Stimulated activated CD4-positive, alpha-beta T cell treated with anti-CD3 and anti-CD28 coated beads, Interleukin-15, amount 100 ng/mL, for 24 hours (primary cell): ENCODE data around the gene UBQLN4.
A peak's percentile ranks its signal among the peaks of the same experiment; 100 is the strongest.
"Not testable (repeated sequence)": the region's sequence is repeated elsewhere in the genome, so short reads cannot be mapped to it uniquely, and the experiment has no call there.

ENCODE experiments used
- DNase-seq: peaks from one replicate; pipeline ENCODE4 v3.0.0-alpha.2; 2020

Gene UBQLN4

GRCh38 chr1:156056326-156056849, 2.8 kb upstream of the UBQLN4 start:
- DNase-seq, result no peak

DNA sequence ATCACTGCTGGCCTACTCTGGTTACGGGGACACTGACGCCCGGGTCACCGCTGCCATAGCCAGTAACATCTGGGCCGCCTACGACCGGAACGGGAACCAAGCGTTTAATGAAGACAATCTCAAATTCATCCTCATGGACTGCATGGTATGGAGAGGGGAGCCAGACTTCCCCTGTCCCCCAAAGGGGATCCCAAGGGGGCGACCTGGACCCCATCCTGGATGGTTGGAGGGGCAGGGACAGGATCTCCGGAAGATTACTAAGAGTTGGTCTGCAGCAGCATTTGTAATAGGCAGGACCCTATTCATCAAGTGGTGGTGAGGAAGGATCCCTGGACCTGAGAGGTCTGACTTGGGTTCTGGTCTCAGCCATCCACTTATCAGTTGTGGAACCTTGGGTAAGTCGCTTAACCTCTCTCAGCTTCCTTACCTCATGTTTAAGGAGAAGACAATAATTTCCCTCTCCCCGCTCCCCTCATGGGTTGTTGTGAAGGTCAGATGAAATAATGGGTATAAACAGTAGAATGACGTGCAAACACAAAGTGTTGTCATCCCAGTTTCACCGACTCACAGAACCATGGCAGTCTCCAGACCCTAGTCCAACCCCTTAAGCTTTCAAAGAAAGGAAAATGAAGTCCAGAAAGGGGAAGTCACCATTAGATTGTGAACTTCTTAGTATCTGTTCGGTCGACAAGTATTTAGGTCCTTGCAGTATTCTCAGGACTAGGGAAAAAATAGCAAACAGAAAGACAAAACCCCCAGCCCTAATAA, 1.9 kb upstream of the UBQLN4 start:
- DNase-seq, result no peak

DNA sequence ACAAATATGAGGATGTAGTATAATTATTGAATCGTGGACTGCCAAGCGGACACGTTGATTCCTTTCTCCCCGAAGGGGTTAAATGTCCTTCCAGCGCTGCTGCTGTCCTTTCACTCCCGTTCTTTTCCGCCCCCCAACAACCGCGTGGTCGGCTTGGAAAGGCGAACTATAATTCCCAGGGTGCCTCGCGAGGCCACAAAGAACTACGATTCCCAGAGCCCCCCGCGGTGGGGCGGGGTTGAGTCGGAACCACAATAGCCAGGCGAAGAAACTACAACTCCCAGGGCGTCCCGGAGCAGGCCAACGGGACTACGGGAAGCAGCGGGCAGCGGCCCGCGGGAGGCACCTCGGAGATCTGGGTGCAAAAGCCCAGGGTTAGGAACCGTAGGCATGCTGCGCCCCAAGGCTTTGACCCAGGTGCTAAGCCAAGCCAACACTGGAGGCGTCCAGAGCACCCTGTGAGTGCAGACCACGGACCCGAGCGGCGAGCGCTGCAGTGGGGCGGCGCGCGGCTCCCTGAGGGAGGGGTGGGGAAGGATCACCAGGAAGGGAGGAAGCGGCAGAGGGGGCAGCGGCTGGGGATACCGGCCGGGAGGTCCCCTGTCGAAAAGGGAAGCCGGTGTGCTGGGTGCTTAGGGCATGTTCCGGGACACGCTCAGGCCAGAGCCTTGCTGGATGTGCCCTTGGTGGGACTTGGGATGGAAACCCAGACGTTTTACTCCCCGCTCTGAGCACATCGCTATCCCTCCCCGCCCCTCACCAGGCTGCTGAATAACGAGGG, 1.1 kb upstream of the UBQLN4 start, which contains the start of gene LAMTOR2:
TSS of gene LAMTOR2 (plus strand) at position 283 of the 781 bp plus-strand sequence. CDS start at position 391, 108 bp downstream.
- DNase-seq, result peak; percentile 99

GRCh38 chr1:156052862-156053767, 483 bp downstream of the UBQLN4 start:
- DNase-seq, result peak; percentile 83

GRCh38 chr1:156051011-156051725, 2.4 kb downstream of the UBQLN4 start:
- DNase-seq, result no peak

DNA sequence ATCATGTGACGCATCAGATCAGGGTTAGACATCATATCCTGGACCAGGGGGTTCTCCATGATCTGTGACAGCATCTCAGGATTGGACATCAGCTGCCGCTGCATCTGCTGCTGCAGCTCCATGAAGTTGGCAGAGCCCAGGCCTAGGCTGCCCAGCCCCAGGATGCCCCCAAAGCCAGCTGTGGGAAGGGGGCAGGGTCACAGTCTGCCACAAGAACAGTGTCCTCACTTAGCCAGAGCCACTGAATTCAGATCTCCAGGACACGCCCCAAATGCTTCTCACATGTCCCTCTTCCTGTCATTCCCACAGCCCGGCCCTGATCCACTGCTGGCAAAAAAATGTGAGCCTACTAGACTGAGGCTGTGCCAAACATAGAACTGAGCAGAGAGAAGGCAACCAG, 3.2 kb downstream of the UBQLN4 start:
- no peak for DNase-seq

DNA sequence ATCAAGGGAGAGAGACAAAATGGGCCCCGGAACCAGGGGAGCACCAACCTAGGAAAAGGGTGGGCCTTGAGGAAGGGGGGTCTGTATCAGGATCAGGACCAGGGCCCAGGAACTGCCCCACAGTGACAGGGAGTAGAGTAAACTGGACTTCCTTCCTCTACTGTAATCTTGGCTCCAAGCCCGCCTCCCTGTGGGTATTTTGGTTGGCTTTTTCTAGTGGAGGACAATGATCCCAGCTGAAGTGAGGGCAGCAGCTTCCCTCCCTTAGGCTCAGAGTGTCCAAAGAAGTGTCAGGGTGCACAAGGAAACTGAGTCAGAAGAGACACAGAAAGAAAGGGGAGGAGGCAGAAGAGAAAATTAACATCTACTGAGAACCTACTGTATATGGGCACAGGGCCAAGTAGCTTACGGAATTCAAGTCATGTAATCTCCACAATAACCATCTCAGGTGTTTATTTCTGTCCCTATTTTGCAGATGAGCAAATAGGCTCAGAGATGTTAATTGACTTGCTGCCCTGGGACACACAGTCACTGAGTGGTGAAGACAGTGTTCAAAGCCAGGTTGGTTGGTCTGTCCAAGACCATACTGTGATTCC, 4.8 kb downstream of the UBQLN4 start:
- DNase-seq, result no peak

DNA sequence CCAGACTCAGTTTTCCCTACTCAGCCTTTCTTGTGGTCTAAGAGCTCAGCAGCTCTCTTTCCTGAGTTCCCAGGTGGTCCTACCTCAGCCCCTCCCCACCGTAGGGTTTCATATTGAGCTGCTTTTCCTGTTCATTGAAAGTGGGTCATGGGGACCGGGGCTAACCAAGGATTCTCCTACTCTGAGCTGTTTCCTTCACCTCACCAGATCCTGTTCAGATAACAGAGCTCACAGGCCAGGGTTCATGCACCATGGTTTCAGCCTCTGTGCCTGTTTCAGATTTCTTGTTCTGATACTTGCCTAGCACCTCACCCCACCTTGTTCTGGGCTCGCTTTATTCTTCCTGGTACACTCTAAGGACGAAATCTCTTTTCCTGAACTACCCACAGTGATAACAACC, 8.5 kb downstream of the UBQLN4 start:
- DNase-seq, result no peak

DNA sequence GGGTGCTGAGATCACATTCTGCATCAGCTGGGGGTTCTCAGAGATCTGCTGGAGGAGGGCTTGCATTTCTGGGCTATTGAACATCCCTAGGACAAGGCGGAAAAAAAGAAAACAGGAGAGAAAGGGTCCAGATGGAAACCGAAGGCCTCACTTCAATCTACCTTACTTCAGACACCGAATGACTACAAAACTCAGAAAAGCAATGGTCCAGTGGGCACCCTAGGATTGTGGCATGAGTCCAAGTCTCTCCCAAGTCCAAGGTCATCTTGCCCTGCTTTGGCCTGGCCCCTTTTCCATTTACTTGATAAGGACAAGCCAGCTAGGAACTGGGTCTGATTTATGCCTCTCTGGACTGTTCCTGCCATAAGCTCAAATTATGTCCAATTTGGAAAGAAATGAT, 10.8 kb downstream of the UBQLN4 start:
- no peak for DNase-seq

DNA sequence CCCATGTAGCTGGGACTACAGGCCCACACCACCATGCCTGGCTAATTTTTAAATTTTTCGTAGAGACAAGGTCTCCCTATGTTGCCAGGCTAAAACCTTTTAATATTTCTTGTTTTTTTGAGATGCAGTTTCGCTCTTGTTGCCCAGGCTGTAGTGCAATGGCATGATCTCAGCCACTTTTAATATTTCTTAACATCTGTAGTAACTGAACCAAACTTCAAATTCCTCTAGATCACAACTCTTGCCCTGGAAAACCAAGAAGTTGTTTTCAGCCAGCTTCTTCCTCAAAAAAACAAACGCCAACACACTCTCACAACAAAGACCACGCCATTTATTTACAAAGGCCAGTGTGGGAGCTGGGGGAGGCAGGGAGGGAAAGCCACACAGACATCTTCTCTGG, 18.6 kb downstream of the UBQLN4 start:
- DNase-seq, result not testable (repeated sequence)

GRCh38 chr1:156033011-156033410, 20.6 kb downstream of the UBQLN4 start:
- DNase-seq, result no peak

DNA sequence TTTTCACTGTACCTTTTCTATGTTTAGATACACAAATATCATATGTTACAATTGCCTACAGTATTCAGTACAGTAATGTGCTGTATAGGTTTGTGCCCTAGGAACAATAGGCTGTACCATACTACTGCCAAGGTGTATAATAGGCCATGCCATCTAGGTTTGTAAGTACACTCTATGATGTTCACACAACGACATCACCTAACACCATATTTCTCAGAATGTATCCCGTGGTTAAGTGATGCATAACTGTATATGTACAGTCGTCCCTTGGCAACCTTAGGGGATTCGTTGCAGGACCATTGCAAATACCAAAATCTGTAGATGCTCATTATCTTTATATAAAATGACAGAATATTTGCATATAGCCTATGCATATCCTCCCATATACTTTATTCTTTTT, 27.0 kb downstream of the UBQLN4 start:
- DNase-seq, result no peak

DNA sequence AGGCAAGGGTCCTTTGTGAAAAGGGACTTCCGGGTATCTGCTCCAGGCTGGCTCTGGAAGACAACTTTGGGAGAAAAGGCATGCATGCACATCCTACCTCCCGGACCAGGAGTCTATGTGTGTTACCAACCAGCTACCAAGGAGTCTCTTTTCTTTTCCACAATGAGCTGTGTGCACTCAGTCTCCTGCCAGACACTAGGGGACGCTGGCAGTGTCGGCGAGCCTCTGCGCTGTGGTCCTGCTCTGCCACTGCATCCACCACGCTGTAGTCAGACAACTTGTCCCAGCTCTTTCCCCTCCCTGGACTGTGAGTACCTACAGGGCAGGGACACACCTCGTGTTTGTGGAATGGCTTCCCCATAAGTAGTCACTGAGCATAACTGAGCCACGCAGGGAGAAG, 27.7 kb downstream of the UBQLN4 start:
- DNase-seq, result peak; percentile 44

GRCh38 chr1:156024801-156025200, 28.8 kb downstream of the UBQLN4 start:
- no peak for DNase-seq

DNA sequence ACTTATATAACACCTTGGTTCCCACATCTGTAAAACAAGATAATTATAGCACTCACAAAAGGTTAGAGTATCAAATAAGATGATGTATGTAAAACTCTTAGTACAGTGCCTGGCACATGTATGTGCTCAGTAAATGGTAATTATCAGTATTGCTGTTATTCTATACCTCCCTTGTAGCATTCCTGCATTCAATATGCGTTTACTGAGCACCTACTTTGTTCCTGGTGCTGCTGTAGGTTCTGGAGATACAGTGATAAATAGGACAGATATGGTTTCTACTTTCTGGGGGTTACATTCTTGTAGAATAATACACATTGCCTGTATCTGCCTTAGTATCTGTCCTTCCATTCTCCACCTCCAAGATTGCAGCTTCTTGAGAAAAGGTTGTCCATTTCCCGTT, 31.6 kb downstream of the UBQLN4 start:
- DNase-seq, result no peak

DNA sequence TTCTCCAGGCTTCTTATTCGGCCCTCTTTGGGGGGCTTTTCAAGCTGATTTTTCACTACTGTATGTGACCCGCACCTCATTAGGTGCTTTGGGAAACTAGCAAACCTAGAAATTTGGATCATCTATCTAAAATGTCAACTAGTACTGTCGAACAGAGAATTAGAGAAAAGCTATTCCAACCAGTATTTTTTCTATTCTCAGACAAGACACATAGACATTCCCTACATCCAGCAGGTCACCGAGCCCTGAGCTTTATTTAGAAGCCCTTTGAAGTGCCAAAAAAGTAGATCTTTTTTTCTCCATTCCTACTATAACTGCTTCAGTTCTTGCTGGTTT, 32.5 kb downstream of the UBQLN4 start:
- no peak for DNase-seq

GRCh38 chr1:156020293-156021092, 33.1 kb downstream of the UBQLN4 start, which contains the start of gene SSR2:
SSR2 (minus strand) TSS chr1:156020951; CDS start chr1:156020167, 784 bp downstream.
- peak; percentile 90 for DNase-seq

DNA sequence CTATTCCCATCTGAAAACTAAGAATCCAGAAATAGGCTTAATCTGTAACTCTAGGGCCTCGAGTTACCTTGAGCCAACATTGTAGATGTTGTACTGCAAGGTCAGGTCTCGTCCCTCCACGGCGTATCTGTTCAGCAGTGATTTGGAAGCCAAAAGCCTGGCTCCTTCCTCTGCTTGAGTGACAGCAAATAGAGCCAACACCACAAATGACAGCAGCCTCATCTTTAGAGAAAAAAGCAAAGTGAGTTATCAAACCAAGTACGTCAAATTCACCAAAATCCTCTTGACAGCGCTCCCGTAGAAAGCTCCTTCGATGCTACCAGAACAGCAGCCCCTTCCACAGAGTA, 33.7 kb downstream of the UBQLN4 start:
- no peak for DNase-seq

DNA sequence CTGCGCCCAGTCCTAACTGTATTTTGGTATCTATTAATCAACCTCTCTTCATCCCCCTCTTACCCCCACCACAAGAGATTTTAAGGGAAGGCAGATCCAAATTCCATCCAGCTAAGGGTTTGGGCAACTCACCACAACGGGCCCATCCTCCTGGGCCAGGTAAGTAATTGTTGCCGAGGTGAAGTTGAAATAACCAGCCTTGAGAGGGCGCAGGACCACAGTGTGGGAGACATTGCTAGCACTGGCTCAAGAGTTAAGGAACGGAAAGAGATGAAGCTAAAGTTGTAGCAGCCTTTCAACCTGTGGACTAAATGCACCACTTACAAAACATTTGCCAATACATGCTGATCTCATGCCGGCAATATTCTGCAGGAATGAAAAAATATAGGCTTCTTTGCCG, 38.8 kb downstream of the UBQLN4 start:
- DNase-seq, result no peak

GRCh38 chr1:156012051-156012817, 41.4 kb downstream of the UBQLN4 start:
- no peak for DNase-seq
